ENCODE results near the gene EYA3.

- TF ChIP-seq CTCF (conservative IDR thresholded peaks at IDR 0.05 in 1 of 2, IDR thresholded peaks at IDR 0.05 in 1 of 2; ENCODE audit: extremely low read depth in 1 of 2, insufficient read depth in 1 of 2, low read depth in 1 of 2, low read length in 2 of 2) (no peak), EZH2 (IDR thresholded peaks at IDR 0.05; ENCODE audit: borderline replicate concordance, low read length) (no peak)
Measured at GRCh38 chr1:28032281-28032680, 56.1 kb downstream of the EYA3 start.

Data from mammary epithelial cell (primary cell).